HG03432 (cell line): ENCODE measurements around the gene POLR2H.

Source experiments
- ATAC-seq: cut with Tn5 transposase; IDR thresholded peaks from one replicate; pipeline ENCODE4 v1.9.1; 2021; ENCODE audit warnings: mild to moderate bottlenecking, moderate library complexity; ENCODE audit not compliant: unreplicated experiment

The POLR2H gene

GRCh38 chr3:184368116-184368515 is 6.6 kb downstream of the POLR2H start:
- ATAC-seq: no peak

GRCh38 chr3:184368586-184369183 is 7.2 kb downstream of the POLR2H start:
- ATAC-seq: no peak

- peak; percentile 74 for ATAC-seq
These were observed 10.1 kb downstream of the POLR2H start for GRCh38 chr3:184371570-184372018.

GRCh38 chr3:184372296-184372821 is 10.8 kb downstream of the POLR2H start:
- ATAC-seq: no peak

GRCh38 chr3:184372911-184373310 is 11.4 kb downstream of the POLR2H start:
- ATAC-seq: no peak

GRCh38 chr3:184373422-184373821 is 11.9 kb downstream of the POLR2H start:
- no peak for ATAC-seq

GRCh38 chr3:184375747-184376461 is 14.4 kb downstream of the POLR2H start:
- ATAC-seq: no peak

- ATAC-seq: no peak
These were observed 15.9 kb downstream of the POLR2H start for GRCh38 chr3:184377374-184377773.

- ATAC-seq: no peak
These were observed 16.5 kb downstream of the POLR2H start, which contains the start of gene THPO for GRCh38 chr3:184377882-184378445. TSS of gene THPO (minus strand) at chr3:184378207. CDS start at chr3:184376259, 1,948 bp downstream.

- ATAC-seq: no peak
These were observed 17.3 kb downstream of the POLR2H start for GRCh38 chr3:184378651-184379357.

GRCh38 chr3:184379358-184380184 is 18.1 kb downstream of the POLR2H start, which contains the start of gene CHRD:
TSS of gene CHRD (plus strand) at chr3:184380054. CDS start at chr3:184380319, 265 bp downstream.
- ATAC-seq: no peak

- ATAC-seq: no peak
These were observed 18.7 kb downstream of the POLR2H start for GRCh38 chr3:184380185-184380626.

GRCh38 chr3:184380627-184381260 is 19.2 kb downstream of the POLR2H start:
- no peak for ATAC-seq

- ATAC-seq: no peak
These were observed 20.0 kb downstream of the POLR2H start for GRCh38 chr3:184381261-184382224.

GRCh38 chr3:184382326-184383032 is 21.0 kb downstream of the POLR2H start:
- ATAC-seq: no peak

GRCh38 chr3:184383033-184383740 is 21.7 kb downstream of the POLR2H start:
- no peak for ATAC-seq

- no peak for ATAC-seq
These were observed 22.8 kb downstream of the POLR2H start for GRCh38 chr3:184384342-184384741.
